NB4 (cell line): ENCODE measurements around the gene PLOD2.

Experiments
- DNase-seq: peaks from one replicate; pipeline ENCODE4 v3.0.0; 2010; ENCODE audit warnings: low read depth
- H3K4me3 ChIP-seq: one replicate; pipeline ENCODE4 v1.5.1; 2011; ENCODE audit warnings: mild to moderate bottlenecking, low read depth, low read length, moderate library complexity
- MYC ChIP-seq: IDR thresholded peaks from 2 replicates; pipeline ENCODE4 v1.6.1; 2011; ENCODE audit warnings: low read depth, low read length
- POLR2A ChIP-seq: IDR thresholded peaks from 2 replicates; pipeline ENCODE4 v1.6.1; 2011; ENCODE audit warnings: mild to moderate bottlenecking; ENCODE audit not compliant: insufficient read length; ENCODE audit errors: extremely low read depth
- TF ChIP-seq, protein P1 (sequence below): IDR thresholded peaks from 2 replicates; pipeline ENCODE4 v1.6.1; 2011; ENCODE audit warnings: low read depth, low read length
- TF ChIP-seq, protein P2 (sequence below): IDR thresholded peaks from one replicate; pipeline ENCODE4 v1.5.1; 2012; ENCODE audit warnings: low read depth, low read length

PLOD2 gene

DNA sequence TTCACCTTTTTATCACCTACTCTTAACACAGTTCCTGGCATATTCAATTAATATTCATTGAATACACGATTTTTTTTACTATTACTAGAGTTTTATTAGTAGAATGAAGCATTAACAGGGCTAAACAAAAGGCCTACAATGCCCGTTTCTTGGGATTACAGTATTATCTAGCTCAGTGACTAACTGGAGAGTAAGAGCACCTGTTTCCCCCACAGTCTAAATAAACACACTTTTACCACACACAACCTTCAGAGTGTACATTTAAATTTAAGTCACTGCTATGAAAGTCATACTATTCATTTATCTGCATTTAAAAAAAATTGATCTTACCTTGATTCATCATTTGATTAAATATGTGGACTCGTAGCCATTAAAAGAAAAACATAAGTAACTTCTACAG is 74.8 kb downstream of the PLOD2 start:
- no peak for DNase-seq
- TF ChIP-seq, protein P1, sequence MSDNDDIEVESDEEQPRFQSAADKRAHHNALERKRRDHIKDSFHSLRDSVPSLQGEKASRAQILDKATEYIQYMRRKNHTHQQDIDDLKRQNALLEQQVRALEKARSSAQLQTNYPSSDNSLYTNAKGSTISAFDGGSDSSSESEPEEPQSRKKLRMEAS = no peak
- TF ChIP-seq MYC (no peak), POLR2A (no peak)
- TF ChIP-seq, protein P2, sequence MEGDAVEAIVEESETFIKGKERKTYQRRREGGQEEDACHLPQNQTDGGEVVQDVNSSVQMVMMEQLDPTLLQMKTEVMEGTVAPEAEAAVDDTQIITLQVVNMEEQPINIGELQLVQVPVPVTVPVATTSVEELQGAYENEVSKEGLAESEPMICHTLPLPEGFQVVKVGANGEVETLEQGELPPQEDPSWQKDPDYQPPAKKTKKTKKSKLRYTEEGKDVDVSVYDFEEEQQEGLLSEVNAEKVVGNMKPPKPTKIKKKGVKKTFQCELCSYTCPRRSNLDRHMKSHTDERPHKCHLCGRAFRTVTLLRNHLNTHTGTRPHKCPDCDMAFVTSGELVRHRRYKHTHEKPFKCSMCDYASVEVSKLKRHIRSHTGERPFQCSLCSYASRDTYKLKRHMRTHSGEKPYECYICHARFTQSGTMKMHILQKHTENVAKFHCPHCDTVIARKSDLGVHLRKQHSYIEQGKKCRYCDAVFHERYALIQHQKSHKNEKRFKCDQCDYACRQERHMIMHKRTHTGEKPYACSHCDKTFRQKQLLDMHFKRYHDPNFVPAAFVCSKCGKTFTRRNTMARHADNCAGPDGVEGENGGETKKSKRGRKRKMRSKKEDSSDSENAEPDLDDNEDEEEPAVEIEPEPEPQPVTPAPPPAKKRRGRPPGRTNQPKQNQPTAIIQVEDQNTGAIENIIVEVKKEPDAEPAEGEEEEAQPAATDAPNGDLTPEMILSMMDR = no peak
- no peak overlapping the region for H3K4me3 ChIP-seq

DNA sequence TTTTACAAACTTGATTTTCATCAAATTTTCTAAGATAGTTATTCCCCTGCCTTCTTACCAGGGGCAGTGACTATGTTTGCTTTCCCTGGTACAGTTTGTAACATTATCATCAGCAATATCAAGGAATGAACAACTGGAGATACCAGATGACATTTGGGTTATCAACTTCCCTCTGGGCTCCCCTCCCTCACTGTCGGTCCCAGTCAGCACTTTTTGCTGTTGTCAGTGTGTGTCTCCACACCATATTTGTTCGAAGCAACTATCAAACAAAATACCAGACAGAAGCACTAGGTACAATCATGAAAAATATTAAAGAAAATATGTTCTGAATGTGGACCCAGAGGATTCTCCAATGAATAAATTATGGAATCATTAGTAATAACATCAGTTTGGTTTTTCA is 75.3 kb downstream of the PLOD2 start:
- no peak for TF ChIP-seq POLR2A
- TF ChIP-seq MYC = no peak
- TF ChIP-seq, protein P1 = no peak
- TF ChIP-seq, protein P2 = no peak
- DNase-seq = no peak
- H3K4me3 ChIP-seq = no peak overlapping the region

DNA sequence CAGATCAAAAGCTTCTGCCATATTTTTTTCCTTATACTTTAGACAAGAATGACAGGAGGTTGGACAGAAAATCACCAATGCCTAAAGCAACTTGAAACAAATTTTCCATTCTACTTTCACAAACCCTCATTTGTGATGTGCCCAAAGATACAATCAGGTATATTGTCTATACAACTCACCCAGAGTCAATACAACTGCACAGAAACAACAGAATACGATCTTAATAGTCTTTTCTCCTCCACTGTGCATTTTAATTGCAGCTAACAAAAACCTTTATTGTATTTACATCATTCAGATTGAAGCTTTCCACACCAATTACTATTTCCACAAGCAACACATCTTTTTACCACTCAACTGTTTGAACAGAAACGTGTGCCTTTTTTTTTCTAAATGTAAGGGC is 80.4 kb downstream of the PLOD2 start:
- no peak overlapping the region for H3K4me3 ChIP-seq

DNA sequence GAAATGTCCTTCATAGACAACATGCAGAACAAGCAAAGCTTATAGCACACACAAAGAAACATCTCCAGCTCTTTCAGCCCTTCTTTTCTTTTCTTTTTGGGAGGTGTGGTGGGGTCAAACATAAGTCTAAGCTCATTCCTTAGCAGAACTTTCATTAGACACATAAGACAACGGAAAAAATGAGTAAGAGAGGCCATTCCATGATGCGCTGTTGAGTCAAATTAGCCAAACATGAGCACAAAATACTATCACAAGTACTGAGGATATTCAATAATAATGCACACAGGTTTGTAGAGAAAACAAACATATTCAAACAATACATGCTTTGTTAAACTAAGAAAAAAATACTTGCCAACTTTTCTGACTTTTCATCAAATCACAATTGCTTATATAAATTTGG is 83.0 kb downstream of the PLOD2 start:
- no peak overlapping the region for H3K4me3 ChIP-seq
- TF ChIP-seq, protein P2 = no peak
- TF ChIP-seq, protein P1 = no peak
- TF ChIP-seq POLR2A (no peak), MYC (no peak)
- DNase-seq = no peak

More for the DNA sequence above, 80.4 kb downstream of the PLOD2 start:
- TF ChIP-seq MYC = no peak
- TF ChIP-seq, protein P1 = no peak
- TF ChIP-seq, protein P2 = no peak
- no peak for TF ChIP-seq POLR2A
- DNase-seq = no peak

DNA sequence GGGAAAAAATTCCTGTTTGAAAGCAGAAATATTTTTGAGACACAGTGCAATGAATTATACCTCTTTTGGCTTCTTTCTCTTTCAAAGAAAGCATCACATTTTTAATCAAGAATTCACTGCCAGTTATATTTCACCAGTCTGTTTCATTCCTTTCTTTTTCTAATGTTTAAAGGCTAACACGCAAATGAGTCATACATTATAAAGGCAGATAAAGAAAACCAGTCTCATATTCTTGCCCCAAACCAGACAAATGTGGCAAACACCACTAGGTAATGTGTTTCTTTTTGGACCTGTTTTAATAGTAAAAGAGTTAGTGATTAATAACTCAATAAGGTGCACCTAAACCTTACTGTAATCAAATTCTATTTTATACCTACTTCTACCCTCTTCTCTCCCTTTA is 83.8 kb downstream of the PLOD2 start:
- no peak for DNase-seq
- TF ChIP-seq POLR2A = no peak
- TF ChIP-seq, protein P1 = no peak
- TF ChIP-seq, protein P2 = no peak
- no peak for TF ChIP-seq MYC
- H3K4me3 ChIP-seq = no peak overlapping the region

DNA sequence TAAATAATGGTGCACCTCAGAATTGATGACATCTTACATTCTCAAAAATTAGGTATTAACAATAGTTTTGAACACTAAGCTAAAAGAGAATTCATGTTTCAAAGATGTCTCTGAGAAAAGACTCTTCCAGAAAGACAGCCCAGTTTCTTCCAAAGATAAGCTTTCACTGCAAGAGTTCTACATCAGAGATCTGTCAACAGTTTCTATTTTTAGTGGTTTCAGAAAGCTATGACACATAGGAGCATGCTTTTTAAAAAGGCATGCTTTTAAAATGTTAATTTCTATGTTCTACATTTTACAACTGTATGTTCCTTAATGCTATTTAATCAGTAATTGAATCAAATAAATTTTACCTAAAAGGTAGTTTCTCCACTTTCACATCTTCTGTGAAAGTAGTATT is 88.2 kb downstream of the PLOD2 start:
- no peak for DNase-seq

More for the DNA sequence above, 88.2 kb downstream of the PLOD2 start:
- TF ChIP-seq MYC (no peak), POLR2A (no peak)
- TF ChIP-seq, protein P1 = no peak
- TF ChIP-seq, protein P2 = no peak
- H3K4me3 ChIP-seq = no peak overlapping the region
